ENCODE data around the gene DAND5. TPM values are rescaled to one million over a fixed set of nuclear protein-coding genes. Genes with fewer than 3 reads are reported as not detected.
A peak's percentile ranks its signal among the peaks of the same experiment; 100 is the strongest.

The DAND5 gene
- total and polyA plus RNA-seq, 10 of the 15 experiments (the other 5 are each of a cell fraction or from before 2014, with no cell fraction given) = 0.06 to 0.15 (median 0.12) TPM; not detected in 5

DNA sequence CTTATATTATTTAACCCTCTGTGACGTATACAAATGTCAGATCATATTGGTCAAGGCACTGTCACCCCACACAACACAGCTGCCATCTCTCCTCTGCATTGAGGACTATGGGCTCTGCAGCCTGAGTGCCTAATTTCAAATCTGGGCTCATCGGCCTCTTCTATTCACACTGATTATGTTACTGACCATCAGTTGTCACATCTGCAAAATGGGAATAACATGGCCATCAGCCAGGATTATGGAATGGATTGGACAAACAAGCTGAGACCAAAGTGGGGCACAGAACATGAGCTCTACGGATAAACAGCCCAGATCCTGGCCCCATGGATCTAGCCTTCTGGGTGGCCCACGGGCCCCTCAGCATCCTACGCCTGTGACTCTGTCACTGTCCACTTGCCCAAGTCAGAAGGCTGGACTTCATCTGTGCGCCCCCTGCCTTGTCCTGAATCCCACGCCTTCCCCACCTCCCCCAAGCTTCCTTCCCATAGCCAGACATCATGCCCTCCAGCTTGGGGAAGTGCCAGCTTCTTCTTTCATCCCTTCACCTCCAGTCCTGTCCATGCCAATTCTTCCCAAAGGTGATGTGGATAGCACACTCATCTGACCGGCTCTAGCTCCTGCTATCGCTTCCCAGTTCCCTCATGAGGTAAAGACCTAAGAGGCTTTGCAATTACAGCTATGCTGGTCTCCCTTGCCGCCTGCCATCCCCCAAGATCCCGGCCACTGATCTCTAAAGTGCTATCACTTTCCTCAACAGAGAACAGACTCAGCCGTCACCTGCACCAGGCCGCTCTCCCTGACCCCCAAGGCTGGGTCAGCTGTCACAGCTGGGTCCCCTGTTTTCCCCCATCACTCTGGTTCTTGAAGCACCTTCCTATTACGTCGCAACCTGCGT, 36.7 kb upstream of the DAND5 start (continued):
- TF ChIP-seq ELK1 (IDR thresholded peaks at IDR 0.05; ENCODE audit: low read depth, low read length) (no peak), ATF7 (IDR thresholded peaks at IDR 0.05; ENCODE audit: low read depth) (no peak), CREM (IDR thresholded peaks at IDR 0.05; ENCODE audit: low read depth) (peak; percentile 26; the same call in 1 of the 2 replicates), SPI1 (IDR thresholded peaks at IDR 0.05; ENCODE audit: borderline replicate concordance, insufficient read depth, low read depth, low read length) (no peak), RCOR1 (conservative IDR thresholded peaks at IDR 0.05; ENCODE audit: low read depth, low read length) (no peak)

GRCh38 chr19:12933287-12934072, 35.9 kb upstream of the DAND5 start, which contains the start of gene FARSA:
Gene FARSA (minus strand): TSS chr19:12933711. CDS start chr19:12933696, 15 bp downstream.
- Histone ChIP-seq H3K27me3 (replicated peaks in 1 of 2; ENCODE audit: control insufficient read depth in 2 of 2, insufficient read depth in 2 of 2, low read length in 1 of 2) (no peaks in the 10 kb centered on the region), H3K9ac (ENCODE audit: control insufficient read depth, insufficient read depth, low read length) (peak within 1 kb of the TSS; percentile 95), H4K20me1 (ENCODE audit: control insufficient read depth, insufficient read depth) (no peaks in the 10 kb centered on the region), H3K4me1 (ENCODE audit: control insufficient read depth, insufficient read depth, low read length) (peaks cover 17% of the 10 kb centered on the region), H3K27ac (ENCODE audit: control insufficient read depth, insufficient read depth) (peak within 1 kb of the TSS; percentile 82), H2AFZ (ENCODE audit: control insufficient read depth, low read depth, low read length) (peak within 1 kb of the TSS; percentile 84), H3K4me2 (ENCODE audit: control insufficient read depth, insufficient read depth) (peak within 1 kb of the TSS; percentile 67), H3K4me3 (peak within 1 kb of the TSS; percentile 91), H3K9me3 (replicated peaks; ENCODE audit: control insufficient read depth, insufficient read depth, low read length) (no peaks in the 10 kb centered on the region), H3K36me3 (ENCODE audit: control insufficient read depth in 2 of 2, insufficient read depth in 2 of 2, low read length in 1 of 2) (peaks cover 7 to 14% of the 10 kb centered on the region in 2 experiments; a peak in 3 of 4 replicates), H3K79me2 (ENCODE audit: control insufficient read depth, insufficient read depth, low read length) (peaks cover 33% of the 10 kb centered on the region)
- ChIA-PET POLR2A (interaction anchor here (0.5 to 2.7 kb wide), 13 partner anchors 9 to 204 kb away, joined by 3 to 9 read pairs (median 4); partner anchors contain the start of genes DNASE2, GCDH, SYCE2 and TRIR), SMC1A (ENCODE audit: uncharacterized antibody, unreplicated experiment) (interaction anchor here (0.6 to 3.2 kb wide), 8 partner anchors 8 to 96 kb away, joined by 3 to 14 read pairs (median 7); partner anchors contain the start of genes GCDH and SYCE2), RAD21 (ENCODE audit: unreplicated experiment) (interaction anchor here (0.6 to 2.4 kb wide), 5 partner anchors 32 to 173 kb away, joined by 3 to 11 read pairs (median 5); no protein-coding TSS in a partner anchor), CTCF (interaction anchor here (0.5 to 2.4 kb wide), 6 partner anchors 32 to 1571 kb away, joined by 3 to 18 read pairs (median 6); partner anchors contain the start of genes DNASE2 and GCDH)
- DNase-seq (ENCODE audit: low read depth, low spot score) (peak; percentile 80), ATAC-seq (peak; percentile 80), FAIRE-seq (peak; percentile 84)
- under 1% methylated on average over 50 of the region's 51 CpGs for WGBS (ENCODE audit: insufficient coverage, insufficient replicate concordance, low lambda C conversion rate, missing lambda C conversion rate)
- in situ Hi-C loops (cut with MboI) = no loop called here
- intact Hi-C loops (cut with micrococcal nuclease; ENCODE audit: unreplicated experiment) = no loop called here
- TSS peak; percentile 75 for BruUV-seq (replicated peaks)
- peak; percentile 46; the same call in 1 of the 2 replicates for TF ChIP-seq TCF12 (IDR thresholded peaks at IDR 0.05; ENCODE audit: low read depth, low read length)
- TF ChIP-seq, protein P1, sequence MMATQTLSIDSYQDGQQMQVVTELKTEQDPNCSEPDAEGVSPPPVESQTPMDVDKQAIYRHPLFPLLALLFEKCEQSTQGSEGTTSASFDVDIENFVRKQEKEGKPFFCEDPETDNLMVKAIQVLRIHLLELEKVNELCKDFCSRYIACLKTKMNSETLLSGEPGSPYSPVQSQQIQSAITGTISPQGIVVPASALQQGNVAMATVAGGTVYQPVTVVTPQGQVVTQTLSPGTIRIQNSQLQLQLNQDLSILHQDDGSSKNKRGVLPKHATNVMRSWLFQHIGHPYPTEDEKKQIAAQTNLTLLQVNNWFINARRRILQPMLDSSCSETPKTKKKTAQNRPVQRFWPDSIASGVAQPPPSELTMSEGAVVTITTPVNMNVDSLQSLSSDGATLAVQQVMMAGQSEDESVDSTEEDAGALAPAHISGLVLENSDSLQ (IDR thresholded peaks at IDR 0.05) = peak; percentile 53
- no peak for TF ChIP-seq BMI1 (IDR thresholded peaks at IDR 0.05; ENCODE audit: borderline replicate concordance)
- TF ChIP-seq MYB (IDR thresholded peaks at IDR 0.05; ENCODE audit: borderline replicate concordance, low read depth, low read length) = no peak; the same call in 1 of the 2 replicates
- no peak for TF ChIP-seq SMAD1 (IDR thresholded peaks at IDR 0.05; ENCODE audit: low read depth, partially characterized antibody)
- peak; percentile 100 for TF ChIP-seq YY1 (IDR thresholded peaks at IDR 0.05; ENCODE audit: low read depth, low read length)
- TF ChIP-seq KLF5 (IDR thresholded peaks at IDR 0.05; ENCODE audit: partially characterized antibody) = no peak
- TF ChIP-seq, protein P2, sequence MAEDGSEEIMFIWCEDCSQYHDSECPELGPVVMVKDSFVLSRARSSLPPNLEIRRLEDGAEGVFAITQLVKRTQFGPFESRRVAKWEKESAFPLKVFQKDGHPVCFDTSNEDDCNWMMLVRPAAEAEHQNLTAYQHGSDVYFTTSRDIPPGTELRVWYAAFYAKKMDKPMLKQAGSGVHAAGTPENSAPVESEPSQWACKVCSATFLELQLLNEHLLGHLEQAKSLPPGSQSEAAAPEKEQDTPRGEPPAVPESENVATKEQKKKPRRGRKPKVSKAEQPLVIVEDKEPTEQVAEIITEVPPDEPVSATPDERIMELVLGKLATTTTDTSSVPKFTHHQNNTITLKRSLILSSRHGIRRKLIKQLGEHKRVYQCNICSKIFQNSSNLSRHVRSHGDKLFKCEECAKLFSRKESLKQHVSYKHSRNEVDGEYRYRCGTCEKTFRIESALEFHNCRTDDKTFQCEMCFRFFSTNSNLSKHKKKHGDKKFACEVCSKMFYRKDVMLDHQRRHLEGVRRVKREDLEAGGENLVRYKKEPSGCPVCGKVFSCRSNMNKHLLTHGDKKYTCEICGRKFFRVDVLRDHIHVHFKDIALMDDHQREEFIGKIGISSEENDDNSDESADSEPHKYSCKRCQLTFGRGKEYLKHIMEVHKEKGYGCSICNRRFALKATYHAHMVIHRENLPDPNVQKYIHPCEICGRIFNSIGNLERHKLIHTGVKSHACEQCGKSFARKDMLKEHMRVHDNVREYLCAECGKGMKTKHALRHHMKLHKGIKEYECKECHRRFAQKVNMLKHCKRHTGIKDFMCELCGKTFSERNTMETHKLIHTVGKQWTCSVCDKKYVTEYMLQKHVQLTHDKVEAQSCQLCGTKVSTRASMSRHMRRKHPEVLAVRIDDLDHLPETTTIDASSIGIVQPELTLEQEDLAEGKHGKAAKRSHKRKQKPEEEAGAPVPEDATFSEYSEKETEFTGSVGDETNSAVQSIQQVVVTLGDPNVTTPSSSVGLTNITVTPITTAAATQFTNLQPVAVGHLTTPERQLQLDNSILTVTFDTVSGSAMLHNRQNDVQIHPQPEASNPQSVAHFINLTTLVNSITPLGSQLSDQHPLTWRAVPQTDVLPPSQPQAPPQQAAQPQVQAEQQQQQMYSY (CRISPR knock-in tag; IDR thresholded peaks at IDR 0.05) = no peak

Data from GM12878 (cell line).